IPS-15b (cell line): ENCODE measurements around the gene SUPT5H.

ENCODE experiments used
- H3K27me3 ChIP-seq: one replicate; pipeline ENCODE4 v1.6.1; 2013; ENCODE audit warnings: low read length; ENCODE audit not compliant: control insufficient read depth, insufficient read depth
- H3K36me3 ChIP-seq: one replicate; pipeline ENCODE4 v1.6.1; 2013; ENCODE audit warnings: low read length; ENCODE audit not compliant: control insufficient read depth, insufficient read depth
- H3K4me1 ChIP-seq: one replicate; pipeline ENCODE4 v1.6.1; 2013; ENCODE audit warnings: mild to moderate bottlenecking, low read length; ENCODE audit not compliant: control insufficient read depth, insufficient read depth
- H3K4me3 ChIP-seq: one replicate; pipeline ENCODE4 v1.5.1; 2013; ENCODE audit warnings: low read depth, low read length
- H3K9ac ChIP-seq: one replicate; pipeline ENCODE4 v1.6.1; 2013; ENCODE audit warnings: low read depth, mild to moderate bottlenecking, low read length
- H3K9me3 ChIP-seq: one replicate; pipeline ENCODE4 v1.6.1; 2013; ENCODE audit warnings: mild to moderate bottlenecking, low read length; ENCODE audit not compliant: control insufficient read depth, insufficient read depth

Gene SUPT5H

DNA sequence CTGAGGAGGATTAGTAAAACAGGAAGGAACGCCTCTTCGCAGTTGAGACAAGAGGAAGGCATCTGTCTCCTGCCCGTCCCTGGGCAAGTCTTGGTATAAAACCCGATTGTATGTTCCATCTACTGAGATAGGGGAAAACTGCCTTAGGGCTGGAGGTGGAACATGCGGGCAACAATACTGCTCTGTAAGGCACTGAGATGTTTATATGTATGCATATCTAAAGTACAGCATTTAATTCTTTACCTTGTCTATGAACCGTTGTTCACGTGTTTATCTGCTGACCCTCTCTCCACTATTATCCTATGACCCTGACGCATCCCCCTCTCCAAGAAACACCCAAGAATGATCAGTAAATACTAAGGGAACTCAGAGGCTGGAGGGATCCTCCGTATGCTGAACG, 34.5 kb downstream of the SUPT5H start:
- peak overlapping the region; percentile 41 for H3K9ac ChIP-seq
- peaks cover 24% of the 10 kb centered on the region for H3K36me3 ChIP-seq
- H3K27me3 ChIP-seq = no peaks in the 10 kb centered on the region

DNA sequence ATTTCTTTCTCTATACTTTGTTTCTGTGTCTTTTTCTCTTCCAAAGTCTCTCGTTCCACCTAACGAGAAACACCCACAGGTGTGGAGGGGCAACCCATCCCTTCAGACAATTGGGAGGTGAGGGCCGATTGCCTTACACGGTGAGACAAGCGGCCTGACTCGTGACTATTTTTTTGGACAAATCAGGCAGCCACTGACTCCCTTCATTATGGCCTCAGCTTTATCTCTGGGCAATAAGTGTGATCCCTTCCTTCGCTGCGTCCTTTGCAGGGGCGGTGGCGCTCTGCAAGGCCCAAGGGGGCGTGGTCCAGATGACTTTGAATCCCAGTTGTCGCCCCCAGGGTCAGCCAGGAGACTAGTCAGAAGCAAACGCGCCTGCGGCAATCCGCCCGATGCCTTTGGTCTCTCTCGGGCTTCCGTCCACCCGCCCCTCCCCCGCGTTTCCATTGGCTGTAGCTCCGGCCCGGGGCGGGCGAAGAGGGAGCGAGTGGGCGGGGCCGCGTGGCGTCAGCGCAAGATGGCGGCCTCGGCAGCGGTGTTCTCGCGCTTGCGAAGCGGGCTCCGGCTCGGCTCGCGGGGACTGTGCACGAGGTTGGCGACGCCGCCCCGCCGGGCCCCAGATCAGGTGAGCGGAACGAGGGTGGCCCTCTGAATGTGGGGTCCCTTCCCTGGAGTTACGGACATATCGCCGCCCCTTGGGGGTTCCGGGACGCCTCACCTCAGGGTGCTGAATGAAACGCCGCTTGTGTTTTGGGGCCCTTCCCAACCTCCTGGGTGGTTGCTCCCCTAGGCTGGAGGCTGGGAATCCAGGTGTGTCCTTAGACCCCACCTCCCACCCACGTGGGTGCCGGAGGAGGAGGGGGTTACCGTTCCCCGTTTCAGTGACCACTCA, 35.2 kb downstream of the SUPT5H start, which contains the start of gene TIMM50:
TSS of gene TIMM50 (plus strand) at position 502 of the 892 bp plus-strand sequence. CDS start at position 518, 16 bp downstream.
- H3K4me1 ChIP-seq = peaks cover 2% of the 10 kb centered on the region
- peak within 1 kb of the TSS; percentile 98 for H3K4me3 ChIP-seq
- H3K9me3 ChIP-seq = no peaks in the 10 kb centered on the region
- peaks cover 21% of the 10 kb centered on the region for H3K36me3 ChIP-seq
- H3K27me3 ChIP-seq = no peaks in the 10 kb centered on the region
- peak within 1 kb of the TSS; percentile 99 for H3K9ac ChIP-seq

More for the DNA sequence above, 34.5 kb downstream of the SUPT5H start:
- Histone ChIP-seq H3K4me1 (peaks cover 2% of the 10 kb centered on the region), H3K4me3 (peak overlapping the region; percentile 98), H3K9me3 (no peaks in the 10 kb centered on the region)

DNA sequence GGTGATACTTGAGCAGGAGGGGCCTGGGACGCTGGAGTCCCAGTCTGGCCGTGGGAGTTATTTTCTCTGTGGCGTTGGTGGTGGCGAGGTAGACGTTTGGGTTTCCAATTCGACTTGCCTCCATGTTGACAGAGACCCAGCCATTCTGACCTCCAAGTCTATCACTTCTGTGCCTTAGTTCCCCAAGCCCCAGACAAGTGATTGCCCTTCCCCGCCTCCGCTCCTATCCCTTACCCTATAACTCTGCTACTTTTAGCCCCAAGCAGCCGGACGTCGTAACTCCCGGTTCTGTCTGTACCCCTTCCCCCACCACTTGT, 35.8 kb downstream of the SUPT5H start:
- peak overlapping the region; percentile 99 for H3K9ac ChIP-seq
- H3K27me3 ChIP-seq = no peaks in the 10 kb centered on the region
- peaks cover 20% of the 10 kb centered on the region for H3K36me3 ChIP-seq
- H3K4me3 ChIP-seq = peak overlapping the region; percentile 98
- no peaks in the 10 kb centered on the region for H3K9me3 ChIP-seq
- H3K4me1 ChIP-seq = peaks cover 2% of the 10 kb centered on the region

DNA sequence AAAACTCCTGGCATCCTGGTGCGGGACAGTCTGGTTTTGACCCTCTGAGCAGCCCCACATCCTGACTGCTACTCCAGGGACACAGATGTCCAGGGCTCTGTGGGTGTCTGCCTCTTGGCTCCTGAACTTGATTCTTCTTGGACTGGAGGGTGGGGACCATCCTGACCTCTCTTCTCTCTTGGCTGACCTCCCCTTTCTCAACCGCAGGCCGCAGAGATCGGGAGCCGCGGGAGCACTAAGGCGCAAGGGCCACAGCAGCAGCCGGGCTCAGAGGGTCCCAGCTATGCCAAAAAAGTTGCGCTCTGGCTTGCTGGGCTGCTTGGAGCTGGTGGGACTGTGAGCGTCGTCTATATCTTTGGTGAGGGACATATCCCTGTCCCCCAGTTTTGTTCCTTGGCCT, 36.3 kb downstream of the SUPT5H start:
- H3K4me3 ChIP-seq = peak overlapping the region; percentile 98

DNA sequence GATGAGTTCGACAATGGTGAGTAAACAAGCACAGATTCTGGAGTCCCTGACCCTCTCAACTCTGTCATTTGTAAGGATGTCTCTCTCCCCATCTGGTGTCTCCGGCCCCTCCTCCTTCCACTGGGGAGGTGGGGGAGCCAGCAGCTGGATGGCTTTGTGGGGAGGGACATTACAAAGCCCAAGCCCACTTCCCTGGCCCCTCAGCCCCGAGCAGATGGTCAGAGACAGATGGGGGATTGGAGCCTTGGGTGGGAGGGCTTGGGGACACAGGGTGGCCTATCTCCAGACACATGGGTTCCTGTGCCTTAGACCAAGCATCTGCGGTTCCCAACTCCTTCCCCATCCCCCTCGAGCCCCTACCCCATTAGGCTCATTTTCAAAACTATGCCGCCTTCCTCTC, 37.8 kb downstream of the SUPT5H start:
- no peak overlapping the region for H3K4me3 ChIP-seq
- H3K9ac ChIP-seq = no peak overlapping the region
- no peaks in the 10 kb centered on the region for H3K9me3 ChIP-seq
- peaks cover 32% of the 10 kb centered on the region for H3K36me3 ChIP-seq
- H3K27me3 ChIP-seq = no peaks in the 10 kb centered on the region
- H3K4me1 ChIP-seq = peaks cover 2% of the 10 kb centered on the region

More for the DNA sequence above, 36.3 kb downstream of the SUPT5H start:
- H3K9ac ChIP-seq = peak overlapping the region; percentile 99
- H3K4me1 ChIP-seq = peaks cover 2% of the 10 kb centered on the region
- H3K9me3 ChIP-seq = no peaks in the 10 kb centered on the region
- H3K36me3 ChIP-seq = peaks cover 23% of the 10 kb centered on the region
- H3K27me3 ChIP-seq = no peaks in the 10 kb centered on the region

DNA sequence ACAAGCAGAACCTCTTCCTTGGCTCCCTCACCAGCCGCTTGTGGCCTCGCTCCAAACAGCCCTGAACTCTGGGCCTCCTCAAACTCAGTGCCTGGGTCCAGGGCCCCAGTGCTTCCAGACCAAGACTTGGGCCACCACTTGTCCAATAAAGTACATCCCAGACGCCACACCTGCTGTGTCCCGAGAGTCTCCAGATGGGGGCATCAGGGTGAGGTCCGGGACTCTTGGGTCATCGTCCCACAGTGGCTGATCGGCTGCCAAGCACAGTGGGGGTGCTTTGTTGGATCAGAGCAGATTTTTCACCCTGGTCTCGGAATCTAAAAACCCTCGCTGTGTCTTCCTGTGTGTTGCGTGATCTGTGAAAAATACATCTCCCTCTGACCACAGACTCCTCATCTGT, 44.4 kb downstream of the SUPT5H start:
- H3K4me1 ChIP-seq = no peaks in the 10 kb centered on the region
- H3K27me3 ChIP-seq = no peaks in the 10 kb centered on the region
- H3K9me3 ChIP-seq = no peaks in the 10 kb centered on the region
- H3K9ac ChIP-seq = no peak overlapping the region
- H3K36me3 ChIP-seq = peaks cover 45% of the 10 kb centered on the region
- no peak overlapping the region for H3K4me3 ChIP-seq

DNA sequence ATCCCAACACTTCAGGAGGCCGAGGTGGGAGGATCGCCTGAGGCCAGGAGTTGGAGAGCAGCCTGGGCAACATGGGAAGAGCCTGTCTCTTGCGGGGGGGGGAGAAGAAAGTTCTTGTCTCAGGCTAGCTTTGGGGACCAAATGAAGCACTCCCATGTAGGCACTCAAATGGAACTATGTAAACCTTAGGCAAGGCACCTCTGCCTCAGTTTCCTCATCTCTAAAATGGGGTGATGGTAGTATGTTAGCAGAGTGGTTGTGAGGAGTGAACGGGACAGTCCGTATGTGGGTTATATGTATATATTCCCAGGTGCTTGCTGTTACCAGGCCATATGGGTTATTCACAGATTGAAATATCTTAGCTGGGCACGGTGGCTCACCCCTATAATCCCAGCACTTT, 46.8 kb downstream of the SUPT5H start:
- no peaks in the 10 kb centered on the region for H3K4me1 ChIP-seq
- H3K9me3 ChIP-seq = no peaks in the 10 kb centered on the region
- H3K27me3 ChIP-seq = no peaks in the 10 kb centered on the region
- peaks cover 28% of the 10 kb centered on the region for H3K36me3 ChIP-seq
- no peak overlapping the region for H3K9ac ChIP-seq
- H3K4me3 ChIP-seq = no peak overlapping the region

DNA sequence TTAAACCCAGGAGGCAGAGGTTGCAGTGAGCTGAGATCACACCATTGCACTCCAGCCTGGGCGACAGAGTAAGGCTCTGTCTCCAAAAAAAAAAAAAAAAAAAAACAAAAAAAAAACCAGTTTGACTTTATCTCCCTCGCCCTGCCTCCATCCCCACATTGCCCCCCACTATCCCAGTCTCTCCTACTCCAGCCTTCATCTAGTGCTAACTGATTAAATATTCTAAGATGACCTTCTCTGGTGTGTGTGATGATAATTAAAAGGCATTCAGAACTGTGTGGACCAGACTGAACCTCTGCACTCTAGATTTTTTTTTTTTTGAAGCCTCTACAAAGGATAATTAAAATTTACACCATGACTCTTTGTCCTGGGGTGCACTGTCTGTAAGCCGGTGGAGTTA, 47.4 kb downstream of the SUPT5H start:
- Histone ChIP-seq H3K9ac (peak overlapping the region; percentile 47), H3K27me3 (no peaks in the 10 kb centered on the region), H3K9me3 (no peaks in the 10 kb centered on the region), H3K36me3 (peaks cover 27% of the 10 kb centered on the region), H3K4me3 (no peak overlapping the region), H3K4me1 (peaks cover 3% of the 10 kb centered on the region)

DNA sequence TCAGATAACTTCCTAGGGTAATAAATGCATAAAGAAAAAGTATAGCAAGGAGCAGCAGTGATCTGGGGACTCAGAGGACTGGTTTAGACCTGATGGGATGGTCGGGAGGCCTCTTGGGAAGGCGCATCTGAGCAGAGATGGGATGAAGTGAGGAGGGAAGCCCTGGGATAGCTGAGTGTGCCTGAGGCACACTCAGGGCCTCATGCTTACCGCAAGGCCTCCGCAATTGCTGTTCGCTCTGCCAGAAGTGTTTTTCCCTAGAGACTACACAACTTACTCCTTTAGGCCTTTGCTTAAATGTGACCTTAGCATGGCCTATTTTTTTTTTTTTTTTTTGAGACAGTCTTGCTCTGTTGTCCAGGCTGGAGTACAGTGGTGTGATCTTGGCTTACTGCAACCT, 49.3 kb downstream of the SUPT5H start:
- Histone ChIP-seq H3K9me3 (no peaks in the 10 kb centered on the region), H3K27me3 (peaks cover 18% of the 10 kb centered on the region), H3K4me3 (no peak overlapping the region)

DNA sequence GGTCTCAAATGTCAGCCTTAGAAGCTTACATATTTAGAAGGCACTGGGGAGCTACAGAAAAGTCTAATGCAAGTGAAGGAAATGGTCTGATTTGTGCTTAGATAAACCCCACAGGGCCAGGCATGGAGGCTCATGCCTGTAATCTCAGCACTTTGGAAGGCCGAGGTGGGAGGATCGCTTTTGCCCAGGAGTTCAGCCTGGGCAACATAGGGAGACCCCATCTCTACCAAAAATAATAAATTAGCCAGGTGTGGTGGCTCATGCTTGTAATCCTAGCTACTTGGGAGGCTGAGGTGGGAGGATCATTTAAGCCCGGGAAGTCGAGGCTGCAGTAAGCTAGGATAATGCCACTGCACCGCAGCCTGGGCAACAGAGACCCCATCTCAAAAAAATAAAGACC, 50.7 kb downstream of the SUPT5H start:
- H3K27me3 ChIP-seq = peaks cover 31% of the 10 kb centered on the region
- no peaks in the 10 kb centered on the region for H3K9me3 ChIP-seq
- no peak overlapping the region for H3K4me3 ChIP-seq
- H3K9ac ChIP-seq = no peak overlapping the region
- peaks cover 3% of the 10 kb centered on the region for H3K4me1 ChIP-seq
- H3K36me3 ChIP-seq = peaks cover 2% of the 10 kb centered on the region

More for the DNA sequence above, 49.3 kb downstream of the SUPT5H start:
- Histone ChIP-seq H3K4me1 (peaks cover 3% of the 10 kb centered on the region), H3K9ac (no peak overlapping the region), H3K36me3 (peaks cover 9% of the 10 kb centered on the region)

DNA sequence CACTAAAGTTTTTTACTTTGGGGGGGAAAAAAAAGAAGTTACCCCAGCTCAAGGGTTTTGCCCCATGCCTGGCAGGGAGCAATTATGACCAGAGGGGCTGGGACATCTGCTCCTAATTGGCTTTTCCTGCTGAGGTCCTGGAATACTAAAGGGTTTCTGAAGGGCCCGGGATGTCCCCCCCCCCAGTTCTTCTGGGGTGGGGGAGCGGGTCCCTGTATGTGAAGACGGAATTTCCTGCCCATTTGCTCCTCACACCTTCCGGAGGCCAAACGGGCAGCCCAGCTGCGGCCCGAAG, 52.3 kb downstream of the SUPT5H start:
- Histone ChIP-seq H3K4me3 (peak overlapping the region; percentile 49), H3K9me3 (no peaks in the 10 kb centered on the region), H3K36me3 (no peaks in the 10 kb centered on the region), H3K9ac (no peak overlapping the region), H3K27me3 (peaks cover 44% of the 10 kb centered on the region), H3K4me1 (peaks cover 3% of the 10 kb centered on the region)

DNA sequence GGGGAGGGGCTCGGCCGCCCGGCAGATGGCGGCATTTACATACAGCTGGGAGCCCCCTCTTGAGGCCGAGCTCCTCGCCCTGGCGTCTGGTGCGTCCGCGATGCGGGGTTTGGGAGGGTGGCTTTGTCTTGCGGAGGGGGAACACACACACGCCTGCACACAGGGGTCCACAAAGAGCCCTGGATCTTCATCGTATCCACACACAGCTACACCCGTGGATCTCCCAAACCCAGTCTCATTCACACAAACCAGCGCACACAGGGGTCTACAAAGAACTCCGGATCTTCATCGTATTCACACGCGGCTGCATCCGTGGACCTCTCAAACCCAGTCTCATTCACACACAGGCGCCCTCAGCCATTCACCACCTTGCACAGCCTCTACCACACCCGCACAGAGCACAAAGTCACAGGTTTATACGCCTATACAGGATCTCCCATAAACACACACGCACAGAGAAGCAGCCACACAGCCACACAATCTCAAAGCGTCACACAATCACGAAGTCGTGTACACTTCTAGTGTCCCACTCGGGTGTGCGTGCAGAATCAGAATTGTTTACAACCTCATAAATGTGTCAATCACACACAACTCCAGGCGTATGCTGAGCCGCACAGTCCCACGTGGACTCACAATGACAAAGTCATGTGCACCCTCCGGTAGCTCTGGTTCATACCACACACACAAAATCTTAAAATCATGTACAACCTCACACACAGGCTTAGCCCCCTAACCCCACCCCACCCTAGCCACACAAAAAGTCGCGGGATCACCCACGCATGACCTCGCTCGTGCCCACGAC, 52.8 kb downstream of the SUPT5H start:
- Histone ChIP-seq H3K27me3 (peaks cover 48% of the 10 kb centered on the region), H3K36me3 (no peaks in the 10 kb centered on the region), H3K9me3 (no peaks in the 10 kb centered on the region), H3K4me1 (peaks cover 3% of the 10 kb centered on the region), H3K4me3 (peak overlapping the region; percentile 49), H3K9ac (no peak overlapping the region)
